HL-60 (cell line): ENCODE results near the gene STK24.

Source experiments
- DNase-seq, 2 experiments: peaks; one replicate each; pipeline ENCODE4 v3.0.0-alpha.2; 2010 to 2020; ENCODE audit warnings: low read depth in 1 of 2, low spot score in 1 of 2
- H3K27ac ChIP-seq: fragments of 250-450 bp; sonication (Bioruptor Pico); replicated peaks from 2 replicates; pipeline ENCODE4 v1.5.1; 2020; ENCODE audit warnings: mild to moderate bottlenecking, moderate library complexity
- H3K27me3 ChIP-seq: fragments of 250-450 bp; sonication (Bioruptor Pico); 2 replicates; pipeline ENCODE4 v1.5.1; 2021; ENCODE audit warnings: mild to moderate bottlenecking, moderate library complexity; ENCODE audit not compliant: insufficient read depth, poor library complexity, severe bottlenecking
- H3K4me3 ChIP-seq: replicated peaks from 2 replicates; pipeline ENCODE4 v1.5.1; 2011; ENCODE audit warnings: mild to moderate bottlenecking, control low read depth, low read length; ENCODE audit not compliant: insufficient read depth
- GABPA ChIP-seq: IDR thresholded peaks from 2 replicates; pipeline ENCODE4 v1.6.1; 2012; ENCODE audit warnings: low read depth
- POLR2AphosphoS5 ChIP-seq: IDR thresholded peaks from 2 replicates; pipeline ENCODE4 v1.6.1; 2012; ENCODE audit warnings: low read depth
- REST ChIP-seq: IDR thresholded peaks from 2 replicates; pipeline ENCODE4 v1.6.1; 2012; ENCODE audit warnings: low read depth; ENCODE audit not compliant: insufficient replicate concordance
- SPI1 ChIP-seq: IDR thresholded peaks from 2 replicates; pipeline ENCODE4 v1.6.1; 2012; ENCODE audit warnings: low read depth, mild to moderate bottlenecking, borderline replicate concordance
- TF ChIP-seq, protein P1 (sequence below): IDR thresholded peaks from one replicate; pipeline ENCODE4 v1.5.1; 2011; ENCODE audit warnings: low read length, control low read depth, inconsistent platforms; ENCODE audit not compliant: insufficient read depth

The STK24 gene

GRCh38 chr13:98490195-98490836 lies 86.6 kb downstream of the STK24 start:
- H3K27ac ChIP-seq = no peak overlapping the region
- TF ChIP-seq REST (no peak), POLR2AphosphoS5 (no peak), GABPA (no peak), SPI1 (no peak)
- TF ChIP-seq, protein P1, sequence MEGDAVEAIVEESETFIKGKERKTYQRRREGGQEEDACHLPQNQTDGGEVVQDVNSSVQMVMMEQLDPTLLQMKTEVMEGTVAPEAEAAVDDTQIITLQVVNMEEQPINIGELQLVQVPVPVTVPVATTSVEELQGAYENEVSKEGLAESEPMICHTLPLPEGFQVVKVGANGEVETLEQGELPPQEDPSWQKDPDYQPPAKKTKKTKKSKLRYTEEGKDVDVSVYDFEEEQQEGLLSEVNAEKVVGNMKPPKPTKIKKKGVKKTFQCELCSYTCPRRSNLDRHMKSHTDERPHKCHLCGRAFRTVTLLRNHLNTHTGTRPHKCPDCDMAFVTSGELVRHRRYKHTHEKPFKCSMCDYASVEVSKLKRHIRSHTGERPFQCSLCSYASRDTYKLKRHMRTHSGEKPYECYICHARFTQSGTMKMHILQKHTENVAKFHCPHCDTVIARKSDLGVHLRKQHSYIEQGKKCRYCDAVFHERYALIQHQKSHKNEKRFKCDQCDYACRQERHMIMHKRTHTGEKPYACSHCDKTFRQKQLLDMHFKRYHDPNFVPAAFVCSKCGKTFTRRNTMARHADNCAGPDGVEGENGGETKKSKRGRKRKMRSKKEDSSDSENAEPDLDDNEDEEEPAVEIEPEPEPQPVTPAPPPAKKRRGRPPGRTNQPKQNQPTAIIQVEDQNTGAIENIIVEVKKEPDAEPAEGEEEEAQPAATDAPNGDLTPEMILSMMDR = no peak
- DNase-seq = no peak
- no peaks in the 10 kb centered on the region for H3K27me3 ChIP-seq
- H3K4me3 ChIP-seq = no peak overlapping the region

DNA sequence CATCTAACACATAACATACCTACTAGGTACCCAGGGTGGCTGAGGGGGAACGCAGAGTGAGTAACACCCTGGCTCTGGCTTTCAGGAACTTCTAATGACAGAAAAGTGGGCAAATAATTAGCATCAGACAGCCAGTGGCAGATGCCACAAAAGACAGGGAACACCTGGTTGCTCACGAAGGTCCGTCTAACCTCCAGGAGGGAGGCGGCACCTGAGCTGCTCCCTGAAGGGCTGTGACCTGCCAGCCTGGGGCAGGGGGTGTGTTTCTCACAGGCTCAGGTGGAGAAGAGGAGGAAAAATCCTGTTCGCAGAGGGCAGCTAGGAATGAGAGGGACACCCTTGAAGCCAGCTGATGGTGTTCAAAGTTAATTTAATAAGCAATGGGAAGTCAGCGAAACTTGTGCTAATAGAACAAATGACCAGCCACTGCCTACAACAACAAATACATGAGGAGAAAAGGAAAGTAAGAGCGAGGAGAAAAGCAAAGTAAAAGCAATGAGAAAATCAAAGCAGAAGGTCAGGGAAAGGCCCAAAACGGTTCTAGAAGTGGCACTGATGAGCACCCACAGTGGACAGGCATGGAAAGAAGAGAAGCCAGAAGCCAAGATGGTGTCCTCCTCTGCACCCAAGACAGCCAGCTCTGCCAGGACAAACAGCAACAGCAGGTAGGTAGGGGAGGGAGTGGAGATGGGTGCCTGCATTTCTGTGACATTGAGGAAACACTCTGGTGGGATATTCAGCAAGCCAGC lies 87.3 kb downstream of the STK24 start:
- Histone ChIP-seq H3K27ac (no peak overlapping the region), H3K27me3 (no peaks in the 10 kb centered on the region), H3K4me3 (no peak overlapping the region)
- TF ChIP-seq, protein P1 = no peak
- TF ChIP-seq REST = no peak
- TF ChIP-seq GABPA = no peak
- no peak for TF ChIP-seq SPI1
- TF ChIP-seq POLR2AphosphoS5 = no peak
- DNase-seq = no peak

GRCh38 chr13:98488736-98489135 lies 88.2 kb downstream of the STK24 start:
- no peak for DNase-seq
- Histone ChIP-seq H3K27ac (no peak overlapping the region), H3K27me3 (no peaks in the 10 kb centered on the region), H3K4me3 (no peak overlapping the region)
- no peak for TF ChIP-seq SPI1
- TF ChIP-seq POLR2AphosphoS5 = no peak
- TF ChIP-seq, protein P1 = no peak
- TF ChIP-seq REST = no peak
- TF ChIP-seq GABPA = no peak
